ENCODE results near the gene FAM20C. TPM values are rescaled to one million over a fixed set of nuclear protein-coding genes. Genes with fewer than 3 reads are reported as not detected.

Gene FAM20C
- total and polyA plus RNA-seq, 10 of the 15 experiments (the other 5 are each of a cell fraction or from before 2014, with no cell fraction given), result 0.44 TPM; not detected in 9

DNA sequence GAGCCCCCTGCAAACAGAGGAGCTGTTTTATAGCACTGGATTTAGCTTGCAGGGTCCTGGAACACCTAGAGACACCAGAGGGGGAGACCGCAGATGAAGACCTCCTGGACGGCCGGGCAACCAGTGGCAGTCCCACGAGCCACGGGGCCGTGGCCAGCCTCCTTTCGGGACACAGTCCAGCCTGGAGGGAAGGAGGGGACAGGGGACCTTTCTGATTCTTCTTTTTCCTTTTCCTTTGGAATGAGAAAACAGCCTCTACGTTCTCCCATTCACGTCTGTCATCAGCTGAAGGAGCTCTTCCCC, 35.4 kb upstream of the FAM20C start:
- CTCF ChIA-PET, result no interaction called here
- no peak overlapping the region for H3K4me3 ChIP-seq
- BruUV-seq (replicated peaks), result no TSS peak

DNA sequence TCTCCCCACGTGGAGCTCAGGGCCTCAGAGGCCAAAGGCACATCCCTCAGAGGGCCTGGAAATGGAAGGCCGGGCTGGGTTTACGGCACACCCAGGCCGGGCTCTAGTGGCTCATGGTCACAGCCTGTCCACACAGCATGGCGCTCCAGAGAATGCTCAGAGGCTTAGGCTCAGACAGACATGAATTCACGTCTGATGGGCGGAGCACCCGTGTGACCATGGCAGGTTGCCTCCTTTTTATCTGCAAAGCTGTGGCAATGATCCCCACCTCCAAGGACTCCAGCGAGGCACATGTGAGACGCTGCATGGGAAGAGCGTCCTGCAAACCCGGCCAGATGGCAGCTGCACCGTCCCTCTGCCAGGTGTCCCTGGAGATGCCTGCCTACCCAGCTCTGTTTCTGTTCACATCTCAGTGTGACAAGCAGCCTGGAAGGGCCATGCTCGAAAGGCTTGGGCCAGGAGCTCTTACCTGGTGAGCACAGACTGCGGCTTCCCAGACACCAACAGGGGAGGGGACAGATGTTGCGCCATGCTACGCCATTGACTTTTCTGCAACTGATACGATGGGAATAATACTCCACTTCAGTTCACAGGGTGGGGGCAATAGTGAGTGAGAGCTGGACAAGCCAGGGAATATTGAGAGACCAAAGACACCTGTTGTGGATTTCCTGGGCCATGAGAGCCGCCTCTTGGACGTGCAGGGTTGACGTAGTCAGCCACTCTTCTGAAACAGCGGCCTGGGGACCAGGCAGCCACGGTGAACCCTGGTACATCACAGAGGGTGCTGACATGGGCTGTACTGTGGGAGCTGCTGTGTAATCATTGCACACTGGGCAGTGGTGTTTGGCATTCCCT, 34.4 kb upstream of the FAM20C start:
- ChIA-PET POLR2A (no interaction called here), RAD21 (ENCODE audit: unreplicated experiment) (no interaction called here), SMC1A (ENCODE audit: uncharacterized antibody, unreplicated experiment) (no interaction called here), CTCF (no interaction called here)
- intact Hi-C loops (cut with micrococcal nuclease; ENCODE audit: unreplicated experiment) (no loop called here), in situ Hi-C loops (cut with MboI) (no loop called here)
- Histone ChIP-seq H3K4me1 (ENCODE audit: control insufficient read depth, insufficient read depth, low read length) (no peaks in the 10 kb centered on the region), H3K9ac (ENCODE audit: control insufficient read depth, insufficient read depth, low read length) (no peak overlapping the region), H2AFZ (ENCODE audit: control insufficient read depth, low read depth, low read length) (no peak overlapping the region), H3K4me3 (no peak overlapping the region), H3K36me3 (ENCODE audit: control insufficient read depth in 2 of 2, insufficient read depth in 2 of 2, low read length in 1 of 2) (no peaks in the 10 kb centered on the region), H3K27ac (ENCODE audit: control insufficient read depth, insufficient read depth) (no peak overlapping the region), H3K79me2 (ENCODE audit: control insufficient read depth, insufficient read depth, low read length) (no peaks in the 10 kb centered on the region), H3K27me3 (replicated peaks in 1 of 2; ENCODE audit: control insufficient read depth in 2 of 2, insufficient read depth in 2 of 2, low read length in 1 of 2) (no peaks in the 10 kb centered on the region), H3K4me2 (ENCODE audit: control insufficient read depth, insufficient read depth) (no peak overlapping the region), H3K9me3 (replicated peaks; ENCODE audit: control insufficient read depth, insufficient read depth, low read length) (no peaks in the 10 kb centered on the region), H4K20me1 (ENCODE audit: control insufficient read depth, insufficient read depth) (no peaks in the 10 kb centered on the region)
- WGBS (ENCODE audit: insufficient coverage, insufficient replicate concordance, low lambda C conversion rate, missing lambda C conversion rate), result 49% methylated on average over 23 of the region's 23 CpGs
- no peak for DNase-seq (ENCODE audit: low read depth, low spot score)
- BruUV-seq (replicated peaks), result no TSS peak
- FAIRE-seq, result no peak
- no peak for ATAC-seq
- TF ChIP-seq POLR2AphosphoS5 (IDR thresholded peaks at IDR 0.05; ENCODE audit: low read length) (no peak), SREBF2 (IDR thresholded peaks at IDR 0.05; ENCODE audit: low read length) (no peak), SUZ12 (IDR thresholded peaks at IDR 0.05; ENCODE audit: unreplicated experiment) (no peak), TCF7 (IDR thresholded peaks at IDR 0.05; ENCODE audit: borderline replicate concordance) (no peak), NFIC (IDR thresholded peaks at IDR 0.05; ENCODE audit: low read depth, low read length) (no peak), BACH1 (IDR thresholded peaks at IDR 0.05; ENCODE audit: borderline replicate concordance) (no peak), ZZZ3 (IDR thresholded peaks at IDR 0.05; ENCODE audit: control insufficient read depth, insufficient read length, low read depth) (no peak), POLR2A (IDR thresholded peaks at IDR 0.05; ENCODE audit: low read depth, low read length) (no peak), LARP7 (IDR thresholded peaks at IDR 0.05) (no peak), SMAD5 (IDR thresholded peaks at IDR 0.05; ENCODE audit: low read depth) (no peak)
- TF ChIP-seq, protein P1, sequence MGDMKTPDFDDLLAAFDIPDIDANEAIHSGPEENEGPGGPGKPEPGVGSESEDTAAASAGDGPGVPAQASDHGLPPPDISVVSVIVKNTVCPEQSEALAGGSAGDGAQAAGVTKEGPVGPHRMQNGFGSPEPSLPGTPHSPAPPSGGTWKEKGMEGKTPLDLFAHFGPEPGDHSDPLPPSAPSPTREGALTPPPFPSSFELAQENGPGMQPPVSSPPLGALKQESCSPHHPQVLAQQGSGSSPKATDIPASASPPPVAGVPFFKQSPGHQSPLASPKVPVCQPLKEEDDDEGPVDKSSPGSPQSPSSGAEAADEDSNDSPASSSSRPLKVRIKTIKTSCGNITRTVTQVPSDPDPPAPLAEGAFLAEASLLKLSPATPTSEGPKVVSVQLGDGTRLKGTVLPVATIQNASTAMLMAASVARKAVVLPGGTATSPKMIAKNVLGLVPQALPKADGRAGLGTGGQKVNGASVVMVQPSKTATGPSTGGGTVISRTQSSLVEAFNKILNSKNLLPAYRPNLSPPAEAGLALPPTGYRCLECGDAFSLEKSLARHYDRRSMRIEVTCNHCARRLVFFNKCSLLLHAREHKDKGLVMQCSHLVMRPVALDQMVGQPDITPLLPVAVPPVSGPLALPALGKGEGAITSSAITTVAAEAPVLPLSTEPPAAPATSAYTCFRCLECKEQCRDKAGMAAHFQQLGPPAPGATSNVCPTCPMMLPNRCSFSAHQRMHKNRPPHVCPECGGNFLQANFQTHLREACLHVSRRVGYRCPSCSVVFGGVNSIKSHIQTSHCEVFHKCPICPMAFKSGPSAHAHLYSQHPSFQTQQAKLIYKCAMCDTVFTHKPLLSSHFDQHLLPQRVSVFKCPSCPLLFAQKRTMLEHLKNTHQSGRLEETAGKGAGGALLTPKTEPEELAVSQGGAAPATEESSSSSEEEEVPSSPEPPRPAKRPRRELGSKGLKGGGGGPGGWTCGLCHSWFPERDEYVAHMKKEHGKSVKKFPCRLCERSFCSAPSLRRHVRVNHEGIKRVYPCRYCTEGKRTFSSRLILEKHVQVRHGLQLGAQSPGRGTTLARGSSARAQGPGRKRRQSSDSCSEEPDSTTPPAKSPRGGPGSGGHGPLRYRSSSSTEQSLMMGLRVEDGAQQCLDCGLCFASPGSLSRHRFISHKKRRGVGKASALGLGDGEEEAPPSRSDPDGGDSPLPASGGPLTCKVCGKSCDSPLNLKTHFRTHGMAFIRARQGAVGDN (IDR thresholded peaks at IDR 0.05), result no peak

More for the DNA sequence above, 35.4 kb upstream of the FAM20C start:
- H3K4me1 ChIP-seq (ENCODE audit: control insufficient read depth, insufficient read depth, low read length), result no peaks in the 10 kb centered on the region
- intact Hi-C loops (cut with micrococcal nuclease; ENCODE audit: unreplicated experiment) (no loop called here), in situ Hi-C loops (cut with MboI) (no loop called here)
- WGBS (ENCODE audit: insufficient coverage, insufficient replicate concordance, low lambda C conversion rate, missing lambda C conversion rate), result 35% methylated on average over 9 of the region's 9 CpGs
- H4K20me1 ChIP-seq (ENCODE audit: control insufficient read depth, insufficient read depth), result no peaks in the 10 kb centered on the region
- no peak for TF ChIP-seq BRCA1 (IDR thresholded peaks at IDR 0.05; ENCODE audit: low read depth, low read length)
- no peak for TF ChIP-seq ZZZ3 (IDR thresholded peaks at IDR 0.05; ENCODE audit: control insufficient read depth, insufficient read length, low read depth)
- no peak for TF ChIP-seq RB1 (IDR thresholded peaks at IDR 0.05; ENCODE audit: borderline replicate concordance)
- TF ChIP-seq TBL1XR1 (IDR thresholded peaks at IDR 0.05; ENCODE audit: low read depth, low read length), result no peak
- TF ChIP-seq KDM1A (IDR thresholded peaks at IDR 0.05; ENCODE audit: borderline replicate concordance), result no peak
- TF ChIP-seq NFYB (IDR thresholded peaks at IDR 0.05; ENCODE audit: insufficient read depth, low read depth, low read length), result no peak
- TF ChIP-seq CEBPB (IDR thresholded peaks at IDR 0.05; ENCODE audit: borderline replicate concordance in 1 of 2, low read depth in 2 of 2, low read length in 2 of 2), result no peak
- H3K36me3 ChIP-seq (ENCODE audit: control insufficient read depth in 2 of 2, insufficient read depth in 2 of 2, low read length in 1 of 2), result no peaks in the 10 kb centered on the region
- no peak overlapping the region for H3K9ac ChIP-seq (ENCODE audit: control insufficient read depth, insufficient read depth, low read length)
- ChIA-PET SMC1A (ENCODE audit: uncharacterized antibody, unreplicated experiment) (no interaction called here), RAD21 (ENCODE audit: unreplicated experiment) (no interaction called here), POLR2A (no interaction called here)
- H3K27ac ChIP-seq (ENCODE audit: control insufficient read depth, insufficient read depth), result no peak overlapping the region
- H3K9me3 ChIP-seq (replicated peaks; ENCODE audit: control insufficient read depth, insufficient read depth, low read length), result no peaks in the 10 kb centered on the region
- no peaks in the 10 kb centered on the region for H3K27me3 ChIP-seq (replicated peaks in 1 of 2; ENCODE audit: control insufficient read depth in 2 of 2, insufficient read depth in 2 of 2, low read length in 1 of 2)
- H2AFZ ChIP-seq (ENCODE audit: control insufficient read depth, low read depth, low read length), result no peak overlapping the region
- H3K4me2 ChIP-seq (ENCODE audit: control insufficient read depth, insufficient read depth), result no peak overlapping the region
- FAIRE-seq (no peak), DNase-seq (ENCODE audit: low read depth, low spot score) (no peak), ATAC-seq (no peak)
- no peaks in the 10 kb centered on the region for H3K79me2 ChIP-seq (ENCODE audit: control insufficient read depth, insufficient read depth, low read length)
